ENCODE data around the gene MYBPH. TPM values are rescaled to one million over a fixed set of nuclear protein-coding genes. Genes with fewer than 3 reads are reported as not detected.

Gene MYBPH
- total RNA-seq, 4 donors from 2014 or later: not detected

DNA sequence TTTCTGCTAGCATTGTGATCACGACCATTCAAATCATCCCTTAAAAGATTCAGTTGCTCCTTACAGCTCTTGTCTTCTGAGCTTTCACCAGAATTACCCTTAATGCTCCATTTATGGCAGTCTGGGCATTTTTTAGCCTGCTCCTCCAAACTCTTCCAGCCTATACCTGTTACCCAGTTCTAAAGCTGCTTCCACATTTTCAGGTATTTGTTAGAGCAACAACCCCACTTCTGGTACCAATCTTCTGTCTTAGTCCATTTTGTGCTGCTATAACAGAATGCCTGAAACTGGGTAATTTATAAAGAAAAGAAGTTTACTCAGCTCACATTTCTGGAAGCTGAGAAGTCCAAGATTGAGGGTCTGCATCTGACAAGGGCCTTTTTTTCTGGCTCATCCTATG, 17.2 kb downstream of the MYBPH start:
- TF ChIP-seq, protein P1, sequence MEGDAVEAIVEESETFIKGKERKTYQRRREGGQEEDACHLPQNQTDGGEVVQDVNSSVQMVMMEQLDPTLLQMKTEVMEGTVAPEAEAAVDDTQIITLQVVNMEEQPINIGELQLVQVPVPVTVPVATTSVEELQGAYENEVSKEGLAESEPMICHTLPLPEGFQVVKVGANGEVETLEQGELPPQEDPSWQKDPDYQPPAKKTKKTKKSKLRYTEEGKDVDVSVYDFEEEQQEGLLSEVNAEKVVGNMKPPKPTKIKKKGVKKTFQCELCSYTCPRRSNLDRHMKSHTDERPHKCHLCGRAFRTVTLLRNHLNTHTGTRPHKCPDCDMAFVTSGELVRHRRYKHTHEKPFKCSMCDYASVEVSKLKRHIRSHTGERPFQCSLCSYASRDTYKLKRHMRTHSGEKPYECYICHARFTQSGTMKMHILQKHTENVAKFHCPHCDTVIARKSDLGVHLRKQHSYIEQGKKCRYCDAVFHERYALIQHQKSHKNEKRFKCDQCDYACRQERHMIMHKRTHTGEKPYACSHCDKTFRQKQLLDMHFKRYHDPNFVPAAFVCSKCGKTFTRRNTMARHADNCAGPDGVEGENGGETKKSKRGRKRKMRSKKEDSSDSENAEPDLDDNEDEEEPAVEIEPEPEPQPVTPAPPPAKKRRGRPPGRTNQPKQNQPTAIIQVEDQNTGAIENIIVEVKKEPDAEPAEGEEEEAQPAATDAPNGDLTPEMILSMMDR (IDR thresholded peaks at IDR 0.05; ENCODE audit: low read depth): no peak

DNA sequence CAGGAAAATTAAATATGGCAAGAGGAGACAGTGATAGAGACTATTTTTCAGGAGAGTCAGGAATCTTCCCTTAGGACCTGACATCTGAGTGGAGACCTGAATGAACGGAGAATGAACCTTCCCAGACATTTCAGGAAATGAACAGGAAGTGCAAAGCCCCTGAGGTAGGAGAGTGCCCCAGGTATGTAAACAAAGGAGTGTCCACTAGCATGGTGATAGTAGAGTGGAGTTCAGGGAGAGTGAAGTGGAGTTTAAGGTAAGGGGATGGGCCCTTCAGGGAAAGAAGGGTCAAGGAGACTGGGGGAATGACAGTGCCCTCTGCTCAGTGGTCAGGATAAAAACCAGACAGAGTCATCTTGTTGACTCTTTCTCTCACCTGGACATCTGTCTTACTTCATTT, 19.3 kb downstream of the MYBPH start:
- TF ChIP-seq, protein P1 (IDR thresholded peaks at IDR 0.05; ENCODE audit: low read depth): no peak

DNA sequence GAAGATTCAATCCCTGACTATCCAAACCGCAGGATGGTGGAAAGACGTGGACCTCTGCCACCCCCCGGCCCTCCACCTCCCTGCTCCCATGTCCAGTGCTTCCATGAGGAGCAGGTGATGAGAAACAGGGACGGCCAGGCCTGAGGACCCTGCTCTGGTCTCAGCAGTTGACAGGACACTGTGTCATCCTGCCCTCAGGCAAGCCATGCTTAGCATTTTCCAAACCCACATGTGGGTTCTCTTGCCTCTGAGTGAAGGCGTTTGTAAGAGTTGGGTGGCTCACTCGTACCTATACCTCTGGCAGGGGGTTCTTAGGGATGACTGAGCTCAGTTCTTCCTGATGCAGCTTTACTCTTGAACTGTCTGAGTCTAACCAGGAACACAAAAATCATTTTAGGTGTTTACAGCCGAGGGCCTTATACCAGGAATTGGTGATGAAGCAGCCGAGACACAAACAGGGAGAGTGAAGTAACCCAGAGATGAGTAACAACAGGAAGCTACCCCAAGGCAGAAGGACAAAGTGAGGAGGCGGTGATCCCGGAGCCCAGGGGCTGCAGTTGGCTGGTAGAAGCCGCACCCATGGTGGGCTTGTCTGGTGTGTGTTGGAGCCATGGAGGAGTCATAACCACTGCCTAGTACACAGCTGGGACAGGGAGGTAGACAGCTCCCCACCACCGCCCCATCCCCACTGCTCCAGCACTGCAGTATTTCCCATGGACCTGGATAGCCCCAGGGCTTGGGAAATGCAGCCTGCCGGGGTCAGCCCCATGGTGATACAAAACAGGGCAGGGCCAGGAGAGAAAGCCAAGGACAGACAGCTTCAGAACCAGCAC, 21.4 kb downstream of the MYBPH start:
- TF ChIP-seq, protein P1 (IDR thresholded peaks at IDR 0.05; ENCODE audit: low read depth): no peak

DNA sequence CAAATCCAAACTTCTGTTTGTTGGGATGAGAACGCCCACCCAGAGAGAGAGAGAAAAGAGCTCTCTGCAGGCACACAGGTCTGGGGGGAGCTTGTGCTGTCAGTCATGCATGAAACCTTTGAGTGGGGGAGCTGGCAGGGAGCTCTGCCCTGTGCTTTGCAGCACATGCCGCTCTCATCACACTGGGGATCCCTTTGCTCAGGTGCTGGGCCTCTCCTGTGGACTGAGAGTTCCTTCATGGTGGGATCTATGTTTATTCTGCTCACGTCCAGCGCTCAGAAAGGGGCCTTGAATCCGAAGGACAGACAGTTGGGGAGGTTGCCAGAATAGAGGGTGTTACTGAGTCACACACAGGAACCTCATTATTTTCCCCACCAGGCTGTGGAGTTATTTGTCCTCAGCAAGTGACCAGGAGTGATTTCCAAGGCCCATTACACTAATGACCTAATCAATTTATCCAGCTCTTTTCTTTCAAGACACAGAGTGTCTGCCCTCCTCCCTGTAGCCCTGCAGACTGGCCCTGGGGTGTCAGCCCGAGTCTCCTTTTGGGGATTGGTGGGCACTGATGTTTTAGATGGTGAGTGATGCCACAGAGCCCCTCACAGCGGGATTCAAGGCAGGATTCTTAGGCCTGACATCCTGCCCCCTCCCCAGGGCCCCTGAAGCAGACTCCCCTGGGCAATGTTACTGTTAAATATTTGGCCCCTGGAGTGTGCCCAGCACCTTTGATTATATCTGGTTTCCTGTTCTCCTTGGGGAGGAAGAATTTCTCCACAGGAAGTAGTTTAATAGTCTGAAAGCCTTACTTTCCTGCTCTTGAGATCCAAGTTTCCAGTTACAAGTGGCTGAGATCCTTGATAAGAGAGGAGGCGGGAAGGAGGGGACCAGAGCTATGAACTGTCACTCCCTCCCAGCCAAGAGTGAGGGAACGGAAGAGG, 22.3 kb downstream of the MYBPH start:
- TF ChIP-seq, protein P1 (IDR thresholded peaks at IDR 0.05; ENCODE audit: low read depth): no peak

DNA sequence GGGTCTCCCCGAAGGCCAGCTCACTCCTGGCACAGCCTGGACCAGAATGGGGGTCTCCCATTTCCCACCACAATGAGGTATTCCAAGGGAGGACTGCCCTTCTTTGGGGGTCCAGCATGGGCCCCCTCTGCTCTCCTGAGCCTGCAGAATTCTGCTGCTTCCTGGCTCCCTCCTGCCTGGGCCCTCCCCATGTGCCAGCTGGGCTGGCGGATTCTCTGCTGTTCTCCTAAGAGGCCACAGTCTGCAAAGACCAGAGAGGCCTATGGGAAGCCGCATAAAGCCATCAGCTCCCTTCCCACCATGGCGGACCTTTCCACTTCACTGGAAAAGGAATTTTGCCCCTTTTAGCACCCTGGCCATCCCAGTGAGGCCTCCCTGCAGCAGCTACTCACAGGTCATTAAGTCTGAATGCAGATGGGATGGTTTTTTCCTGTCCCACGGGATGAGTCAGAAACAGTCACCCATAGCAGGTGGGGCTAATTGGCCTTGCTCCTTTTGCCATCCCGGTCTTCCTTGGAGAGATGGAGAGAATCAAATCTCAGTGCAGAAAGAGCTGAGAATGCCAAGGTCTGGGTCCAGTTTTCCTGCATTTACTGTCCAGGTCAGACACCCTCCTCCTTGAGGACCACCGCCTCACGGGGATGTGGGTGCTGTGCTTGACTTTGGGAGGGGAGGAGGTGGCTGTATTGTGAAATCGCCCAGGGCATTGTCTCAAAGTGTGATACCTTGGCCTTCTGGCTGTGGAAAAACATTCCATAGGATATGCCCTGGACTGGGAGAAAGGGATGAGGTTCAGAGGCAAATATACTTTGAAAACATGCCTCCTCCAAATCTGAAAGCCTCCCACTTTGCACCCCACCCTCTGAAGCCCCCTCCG, 23.2 kb downstream of the MYBPH start:
- TF ChIP-seq, protein P1 (IDR thresholded peaks at IDR 0.05; ENCODE audit: low read depth): no peak

DNA sequence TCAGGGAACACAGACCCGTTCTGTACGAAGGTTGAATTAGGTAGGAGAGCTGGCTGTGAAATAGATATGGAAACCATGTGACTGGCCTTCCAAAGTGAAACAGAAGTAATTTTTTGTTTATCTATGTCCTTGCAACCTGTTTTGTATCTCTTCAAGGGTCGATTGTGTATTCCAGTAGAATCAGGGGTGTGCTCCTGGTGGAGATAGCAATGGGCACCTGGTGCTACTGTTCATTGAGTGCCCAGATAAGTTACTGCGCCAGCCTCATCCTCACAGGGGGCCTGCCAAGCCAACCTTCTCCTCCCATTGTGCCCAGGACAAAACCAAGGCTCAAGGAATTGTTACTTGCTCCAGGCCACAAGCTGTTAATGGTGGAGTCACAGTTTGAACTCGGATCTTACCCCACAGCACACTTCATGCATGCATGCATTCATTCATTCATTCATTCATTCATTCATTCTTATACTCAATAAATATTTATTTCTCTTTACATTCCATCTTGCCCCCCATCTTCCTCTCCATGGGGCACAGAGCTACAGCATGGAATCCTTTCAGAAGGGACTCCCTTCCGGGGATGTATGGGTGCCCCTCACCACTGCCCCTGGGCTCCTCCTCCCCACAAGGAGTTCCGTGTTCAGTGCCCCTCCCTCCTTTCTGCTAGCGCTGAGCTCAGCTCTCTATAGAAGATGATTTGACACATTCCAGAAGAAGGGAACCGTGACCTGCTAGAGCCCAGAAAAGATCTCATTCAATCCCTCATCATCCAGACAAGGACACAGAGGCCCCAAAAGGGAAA, 24.1 kb downstream of the MYBPH start:
- TF ChIP-seq, protein P1 (IDR thresholded peaks at IDR 0.05; ENCODE audit: low read depth): no peak

All from subcutaneous adipose tissue (tissue), 4 donors.